ENCODE results near the gene ROR2. TPM values are rescaled to one million over a fixed set of nuclear protein-coding genes. Genes with fewer than 3 reads are reported as not detected.

Gene ROR2
- total RNA-seq, 2 donors from 2014 or later: 0.07 to 0.10 TPM

DNA sequence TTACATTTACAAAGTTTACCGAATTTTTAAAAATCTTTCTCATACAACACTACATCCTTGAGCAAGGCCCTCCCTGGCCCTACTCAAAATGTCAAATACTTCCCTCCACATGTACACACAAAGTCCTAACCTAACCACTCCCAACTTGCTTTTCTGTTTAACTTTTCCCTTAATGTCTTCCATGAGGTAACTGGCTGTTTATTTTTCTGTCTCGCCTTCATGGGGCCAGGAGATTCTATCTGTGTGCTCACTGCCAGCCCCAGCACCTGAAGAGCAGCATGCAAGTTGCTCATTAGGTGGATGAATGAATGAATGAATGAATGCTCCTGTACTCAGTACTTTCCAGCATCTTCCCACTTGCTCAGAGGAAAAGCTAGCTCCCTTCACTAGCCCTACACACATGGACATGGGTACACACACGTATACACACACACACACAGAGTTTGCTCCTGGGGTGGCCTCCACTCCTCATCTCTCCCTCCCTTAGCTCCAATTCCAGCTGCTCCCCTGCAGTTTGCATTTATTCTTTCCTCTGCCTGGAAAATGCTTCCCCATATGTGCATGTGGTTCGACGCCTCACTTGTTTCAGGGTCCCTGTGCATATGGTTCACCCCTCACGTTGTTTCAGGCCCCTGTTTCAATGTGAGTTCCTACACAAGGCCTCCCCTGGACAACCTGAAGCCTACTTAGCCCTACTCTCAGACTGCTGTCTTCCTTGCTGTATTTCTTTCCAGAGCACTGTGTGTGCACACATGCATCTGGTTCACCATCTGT lies 165.2 kb downstream of the ROR2 start:
- H3K9me3 Mint-ChIP-seq: peaks cover 3% of the 10 kb centered on the region in 2 donors
- no peaks in the 10 kb centered on the region for H3K36me3 Mint-ChIP-seq (ENCODE audit: insufficient read depth in 2 of 2)
- H3K27me3 Mint-ChIP-seq (ENCODE audit: low read depth): peaks cover 15% of the 10 kb centered on the region
- no peaks in the 10 kb centered on the region for H3K4me1 Mint-ChIP-seq (ENCODE audit: low read depth)
- H3K27ac Mint-ChIP-seq: no peak overlapping the region
- ATAC-seq (replicated peaks in 1 of 2): no peak
- H3K4me3 Mint-ChIP-seq: no peak overlapping the region
- DNase-seq: no peak

DNA sequence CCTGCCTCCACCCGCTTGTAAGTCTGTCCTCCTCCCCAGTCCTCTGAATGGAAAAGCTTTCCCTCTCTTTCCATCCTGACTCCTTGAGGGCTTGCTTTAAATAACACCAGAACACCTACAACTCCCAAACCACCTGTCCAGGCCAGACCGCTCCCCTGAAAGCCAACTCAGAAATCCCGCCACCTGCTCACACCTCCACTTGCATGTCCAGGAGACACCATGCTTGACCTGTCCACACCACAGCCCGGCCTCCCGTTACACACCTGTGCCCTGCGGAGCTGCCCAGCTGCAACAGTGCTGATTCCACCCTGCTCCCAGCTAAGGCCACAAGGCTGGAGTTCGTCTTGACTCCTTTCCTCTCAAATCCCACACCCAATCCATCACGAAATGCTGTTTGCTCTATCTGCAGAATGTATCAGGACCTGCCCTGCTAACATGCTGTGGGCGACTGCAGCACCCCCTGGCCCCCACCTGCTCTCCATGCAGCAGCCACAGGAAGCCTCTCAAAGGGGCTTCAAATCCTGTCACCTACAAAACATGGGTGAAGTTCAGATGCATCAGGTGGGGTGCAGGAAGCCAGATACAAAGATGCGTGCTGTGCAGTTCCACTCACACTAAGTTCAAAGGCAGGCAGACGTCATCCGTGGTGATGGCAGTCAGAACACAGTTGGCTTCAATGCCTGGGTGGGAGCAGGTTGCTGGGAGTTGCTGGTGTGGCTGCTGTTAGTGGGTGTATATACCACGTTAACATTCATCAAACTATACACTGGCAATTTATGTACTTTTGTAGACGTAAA lies 166.0 kb downstream of the ROR2 start:
- no peaks in the 10 kb centered on the region for H3K36me3 Mint-ChIP-seq (ENCODE audit: insufficient read depth in 2 of 2)
- peaks cover 15% of the 10 kb centered on the region for H3K27me3 Mint-ChIP-seq (ENCODE audit: low read depth)
- H3K4me3 Mint-ChIP-seq: no peak overlapping the region
- ATAC-seq (replicated peaks in 1 of 2): no peak
- no peaks in the 10 kb centered on the region for H3K4me1 Mint-ChIP-seq (ENCODE audit: low read depth)
- H3K9me3 Mint-ChIP-seq: peaks cover 3% of the 10 kb centered on the region in 2 donors
- no peak for DNase-seq
- H3K27ac Mint-ChIP-seq: no peak overlapping the region

- H3K27me3 Mint-ChIP-seq (ENCODE audit: low read depth): peaks cover 15% of the 10 kb centered on the region
- peaks cover 3% of the 10 kb centered on the region in 2 donors for H3K9me3 Mint-ChIP-seq
- no peak for DNase-seq
- H3K36me3 Mint-ChIP-seq (ENCODE audit: insufficient read depth in 2 of 2): no peaks in the 10 kb centered on the region
- H3K4me3 Mint-ChIP-seq: no peak overlapping the region
- ATAC-seq (replicated peaks in 1 of 2): no peak
- H3K4me1 Mint-ChIP-seq (ENCODE audit: low read depth): no peaks in the 10 kb centered on the region
- no peak overlapping the region for H3K27ac Mint-ChIP-seq
These were observed 166.6 kb downstream of the ROR2 start for GRCh38 chr9:91783411-91783810.

- Mint-ChIP-seq H3K27me3 (ENCODE audit: low read depth) (peaks cover 17% of the 10 kb centered on the region), H3K9me3 (peaks cover 2 to 3% of the 10 kb centered on the region in 2 donors), H3K4me3 (no peak overlapping the region), H3K4me1 (ENCODE audit: low read depth) (no peaks in the 10 kb centered on the region), H3K27ac (no peak overlapping the region), H3K36me3 (ENCODE audit: insufficient read depth in 2 of 2) (no peaks in the 10 kb centered on the region)
- ATAC-seq (replicated peaks in 1 of 2) (no peak), DNase-seq (no peak)
These were observed 167.3 kb downstream of the ROR2 start for GRCh38 chr9:91782708-91783214.

DNA sequence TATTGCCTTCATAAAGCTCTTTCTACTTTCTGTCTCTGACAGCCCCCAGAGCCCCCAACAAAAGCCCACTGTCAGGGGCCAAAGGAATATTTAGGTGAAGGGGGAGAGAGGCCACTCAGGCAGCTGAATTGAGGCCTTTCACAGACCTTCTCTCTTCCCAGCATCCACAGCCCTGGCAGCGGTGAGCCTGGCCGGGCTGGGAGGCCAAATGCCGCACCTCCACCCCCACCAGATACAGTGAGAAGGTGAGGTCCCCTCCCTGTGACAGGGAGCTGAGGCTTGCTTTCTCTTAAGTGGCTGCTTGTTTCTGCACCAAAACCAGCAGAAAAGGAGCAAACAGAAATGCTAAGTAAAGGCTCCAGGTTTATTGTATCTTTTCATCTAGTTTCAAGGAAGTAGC lies 168.1 kb downstream of the ROR2 start:
- H3K36me3 Mint-ChIP-seq (ENCODE audit: insufficient read depth in 2 of 2): no peaks in the 10 kb centered on the region
- H3K4me1 Mint-ChIP-seq (ENCODE audit: low read depth): no peaks in the 10 kb centered on the region
- H3K27me3 Mint-ChIP-seq (ENCODE audit: low read depth): peaks cover 25% of the 10 kb centered on the region
- no peak for DNase-seq
- H3K4me3 Mint-ChIP-seq: no peak overlapping the region
- H3K27ac Mint-ChIP-seq: no peak overlapping the region
- ATAC-seq (replicated peaks in 1 of 2): no peak
- no peaks in the 10 kb centered on the region for H3K9me3 Mint-ChIP-seq

- Mint-ChIP-seq H3K36me3 (ENCODE audit: insufficient read depth in 2 of 2) (no peaks in the 10 kb centered on the region), H3K27ac (no peak overlapping the region), H3K4me1 (ENCODE audit: low read depth) (no peaks in the 10 kb centered on the region), H3K4me3 (no peak overlapping the region), H3K27me3 (ENCODE audit: low read depth) (peaks cover 32% of the 10 kb centered on the region), H3K9me3 (no peaks in the 10 kb centered on the region)
- ATAC-seq (replicated peaks in 1 of 2) (no peak), DNase-seq (no peak)
These were observed 168.9 kb downstream of the ROR2 start for GRCh38 chr9:91781116-91781515.

GRCh38 chr9:91778031-91778430 lies 172.0 kb downstream of the ROR2 start:
- H3K4me1 Mint-ChIP-seq (ENCODE audit: low read depth): no peaks in the 10 kb centered on the region
- H3K27ac Mint-ChIP-seq: no peak overlapping the region
- ATAC-seq (replicated peaks in 1 of 2) (no peak), DNase-seq (no peak)
- no peaks in the 10 kb centered on the region for H3K36me3 Mint-ChIP-seq (ENCODE audit: insufficient read depth in 2 of 2)
- H3K4me3 Mint-ChIP-seq: no peak overlapping the region
- H3K27me3 Mint-ChIP-seq (ENCODE audit: low read depth): peaks cover 38% of the 10 kb centered on the region
- no peaks in the 10 kb centered on the region for H3K9me3 Mint-ChIP-seq

GRCh38 chr9:91777292-91777830 lies 172.7 kb downstream of the ROR2 start:
- H3K4me3 Mint-ChIP-seq: no peak overlapping the region

GRCh38 chr9:91776409-91777291 lies 173.4 kb downstream of the ROR2 start:
- Mint-ChIP-seq H3K27me3 (ENCODE audit: low read depth) (peaks cover 38% of the 10 kb centered on the region), H3K4me3 (no peak overlapping the region), H3K36me3 (ENCODE audit: insufficient read depth in 2 of 2) (no peaks in the 10 kb centered on the region), H3K27ac (no peak overlapping the region), H3K4me1 (ENCODE audit: low read depth) (no peaks in the 10 kb centered on the region), H3K9me3 (no peaks in the 10 kb centered on the region)
- no peak for ATAC-seq (replicated peaks in 1 of 2)
- DNase-seq: no peak

More at GRCh38 chr9:91777292-91777830, 172.7 kb downstream of the ROR2 start:
- ATAC-seq (replicated peaks in 1 of 2) (no peak), DNase-seq (no peak)
- Mint-ChIP-seq H3K4me1 (ENCODE audit: low read depth) (no peaks in the 10 kb centered on the region), H3K27ac (no peak overlapping the region), H3K36me3 (ENCODE audit: insufficient read depth in 2 of 2) (no peaks in the 10 kb centered on the region), H3K27me3 (ENCODE audit: low read depth) (peaks cover 38% of the 10 kb centered on the region), H3K9me3 (no peaks in the 10 kb centered on the region)

GRCh38 chr9:91775708-91776028 lies 174.4 kb downstream of the ROR2 start:
- Mint-ChIP-seq H3K36me3 (ENCODE audit: insufficient read depth in 2 of 2) (no peaks in the 10 kb centered on the region), H3K9me3 (no peaks in the 10 kb centered on the region), H3K27me3 (ENCODE audit: low read depth) (peaks cover 34% of the 10 kb centered on the region), H3K27ac (no peak overlapping the region), H3K4me1 (ENCODE audit: low read depth) (no peaks in the 10 kb centered on the region), H3K4me3 (no peak overlapping the region)
- DNase-seq: no peak
- no peak for ATAC-seq (replicated peaks in 1 of 2)

GRCh38 chr9:91775011-91775707 lies 174.9 kb downstream of the ROR2 start:
- ATAC-seq (replicated peaks in 1 of 2): peak; percentile 51 to 57
- peaks cover 34% of the 10 kb centered on the region for H3K27me3 Mint-ChIP-seq (ENCODE audit: low read depth)

DNA sequence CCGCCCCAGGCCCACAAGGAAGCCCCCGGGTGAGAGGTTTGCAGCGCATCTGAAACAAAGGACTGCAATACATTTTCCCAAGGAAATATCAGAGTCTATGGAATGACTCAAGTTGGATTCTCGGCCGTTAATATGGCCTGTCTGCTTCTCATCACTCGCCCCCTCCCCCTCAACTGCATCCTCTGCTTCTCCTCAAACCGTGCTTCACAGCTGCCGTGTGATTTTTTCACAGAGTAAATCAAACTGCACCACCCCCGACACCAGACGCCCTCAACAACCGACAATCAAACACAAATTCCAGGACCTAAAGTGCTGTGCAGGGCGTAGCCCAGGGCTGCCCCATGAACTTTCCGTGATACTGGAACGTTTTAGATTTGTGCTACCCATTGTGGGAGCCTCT lies 176.9 kb downstream of the ROR2 start:
- Mint-ChIP-seq H3K27me3 (ENCODE audit: low read depth) (peaks cover 36% of the 10 kb centered on the region), H3K4me1 (ENCODE audit: low read depth) (no peaks in the 10 kb centered on the region), H3K4me3 (no peak overlapping the region), H3K27ac (no peak overlapping the region), H3K36me3 (ENCODE audit: insufficient read depth in 2 of 2) (no peaks in the 10 kb centered on the region), H3K9me3 (no peaks in the 10 kb centered on the region)
- no peak for DNase-seq
- ATAC-seq (replicated peaks in 1 of 2): no peak

More at GRCh38 chr9:91775011-91775707, 174.9 kb downstream of the ROR2 start:
- H3K9me3 Mint-ChIP-seq: no peaks in the 10 kb centered on the region
- H3K27ac Mint-ChIP-seq: no peak overlapping the region
- H3K4me1 Mint-ChIP-seq (ENCODE audit: low read depth): no peaks in the 10 kb centered on the region
- H3K36me3 Mint-ChIP-seq (ENCODE audit: insufficient read depth in 2 of 2): no peaks in the 10 kb centered on the region
- DNase-seq: peak; percentile 67 to 80
- no peak overlapping the region for H3K4me3 Mint-ChIP-seq

Measured in activated T-cell treated with anti-CD3 and anti-CD28 coated beads, Interleukin-2, amount 50 U/mL, for 72 hours (primary cell).